K562 (cell line): ENCODE data around the gene NR0B2. TPM values are rescaled to one million over a fixed set of nuclear protein-coding genes. Genes with fewer than 3 reads are reported as not detected.
A peak's percentile ranks its signal among the peaks of the same experiment; 100 is the strongest.

Experiments
- ATAC-seq: fragments of 200-7000 bp; cut with Tn5 transposase; 3 replicates; pipeline ENCODE4 v1.9.1; 2020; ENCODE audit warnings: moderate library complexity
- BruUV-seq: library from RNA; stranded (reverse); fragments of 400-500 nt; replicated peaks from 2 replicates; lab custom pipeline; 2021; lab: Mats Ljungman, UMichigan
- CTCF ChIA-PET: fragments of 300-600 bp; formaldehyde crosslinking; extraction: SDS; loops from one replicate; lab custom pipeline; 2021; ENCODE audit warnings: low intra/inter-chr PET ratio; lab: Yijun Ruan, JAX
- POLR2A ChIA-PET: fragments of 300-600, 350-650 bp; sonication (Branson Sonifier 250); formaldehyde crosslinking; extraction: SDS; loops from one replicate; lab custom pipeline; 2021; ENCODE audit warnings: antibody characterized with exemption, inconsistent platforms; lab: Yijun Ruan, JAX
- DNase-seq, 4 experiments: peaks; one replicate each; pipeline versions ENCODE4 v3.0.0 to v3.0.0-alpha.2; 2011 to 2018; ENCODE audit warnings: low spot score in 3 of 4, mixed read lengths in 3 of 4; ENCODE audit errors: extremely low read depth in 1 of 4
- FAIRE-seq: peaks from 2 replicates; lab custom pipeline; 2011; peaks lifted over from hg19 to GRCh38; lab: Jason Lieb, UNC
- H2AFZ ChIP-seq: 2 replicates; pipeline ENCODE4 v1.6.0; 2011; ENCODE audit warnings: low read depth, low read length, control low read depth, inconsistent platforms
- H3K27ac ChIP-seq: fragments of 200-600 bp; 3 replicates; pipeline ENCODE4 v1.8.0; 2011; ENCODE audit warnings: low read depth, mild to moderate bottlenecking, control low read depth, inconsistent platforms, low read length, moderate library complexity, mixed read lengths; ENCODE audit errors: extremely low read depth
- H3K27me3 ChIP-seq, 2 experiments: fragments of 300-600 bp in 1 of 2; 2 replicates in 1 of 2; 3 replicates in 1 of 2; pipeline versions ENCODE4 v1.6.0 to v1.8.0; 2011; ENCODE audit warnings: inconsistent platforms in 2 of 2, low read length in 2 of 2, mild to moderate bottlenecking in 1 of 2, mixed read lengths in 1 of 2, moderate library complexity in 1 of 2; ENCODE audit not compliant: control insufficient read depth in 2 of 2, insufficient read depth in 2 of 2
- H3K36me3 ChIP-seq: fragments of 300-600 bp; 3 replicates; pipeline ENCODE4 v1.8.0; 2011; ENCODE audit warnings: mild to moderate bottlenecking, low read length, inconsistent platforms; ENCODE audit not compliant: control insufficient read depth, insufficient read depth
- H3K4me1 ChIP-seq, 2 experiments: fragments of 200-600 bp in 1 of 2; replicated peaks in 1 of 2; 2 replicates in 1 of 2; 3 replicates in 1 of 2; pipeline versions ENCODE4 v1.5.1 to v1.8.0; 2011; ENCODE audit warnings: inconsistent platforms in 2 of 2, low read length in 2 of 2, mild to moderate bottlenecking in 1 of 2, mixed read lengths in 1 of 2, moderate library complexity in 1 of 2; ENCODE audit not compliant: control insufficient read depth in 2 of 2, insufficient read depth in 2 of 2
- H3K4me2 ChIP-seq: 2 replicates; pipeline ENCODE4 v1.6.1; 2011; ENCODE audit warnings: low read length, control low read depth, inconsistent platforms, mixed read lengths; ENCODE audit not compliant: insufficient read depth
- H3K4me3 ChIP-seq: fragments of 200-600 bp; sonication (generic), shearing (Covaris generic); 2 replicates; pipeline ENCODE4 v1.5.1; 2016; ENCODE audit warnings: control low read depth, inconsistent platforms
- H3K79me2 ChIP-seq: fragments of 200-600 bp; 3 replicates; pipeline ENCODE4 v1.8.0; 2011; ENCODE audit warnings: low read length, inconsistent platforms; ENCODE audit not compliant: control insufficient read depth, insufficient read depth
- H3K9ac ChIP-seq, 2 experiments: 2 replicates each; pipeline versions ENCODE4 v1.6.0 to v1.6.1; 2011; ENCODE audit warnings: low read depth in 2 of 2, low read length in 2 of 2, control low read depth in 1 of 2, inconsistent platforms in 1 of 2, mild to moderate bottlenecking in 1 of 2, mixed read lengths in 1 of 2; ENCODE audit not compliant: insufficient read depth in 1 of 2
- H3K9me1 ChIP-seq: one replicate; pipeline ENCODE4 v1.6.0; 2011; ENCODE audit warnings: inconsistent platforms, mild to moderate bottlenecking, low read length, moderate library complexity; ENCODE audit not compliant: control insufficient read depth, insufficient read depth
- H3K9me3 ChIP-seq: replicated peaks from 2 replicates; pipeline ENCODE4 v1.5.1; 2011; ENCODE audit warnings: low read depth, low read length, inconsistent platforms; ENCODE audit not compliant: control insufficient read depth, insufficient read depth
- H4K20me1 ChIP-seq: replicated peaks from 2 replicates; pipeline ENCODE4 v1.6.1; 2011; ENCODE audit warnings: low read length, inconsistent platforms, mixed read lengths; ENCODE audit not compliant: control insufficient read depth, insufficient read depth
- ARNT ChIP-seq, 2 experiments: fragments of 450-650 bp; IDR thresholded peaks; 2 replicates each; pipeline ENCODE4 v1.6.1; 2016; ENCODE audit warnings: mild to moderate bottlenecking in 1 of 2
- BRD4 ChIP-seq: fragments of 200-600 bp; sonication (generic); IDR thresholded peaks from 2 replicates; pipeline ENCODE4 v1.6.1; 2017; ENCODE audit warnings: inconsistent platforms
- ELF2 ChIP-seq: fragments of 250-450 bp; sonication (Bioruptor Pico); IDR thresholded peaks from 2 replicates; pipeline ENCODE4 v1.5.0; 2021; ENCODE audit warnings: mild to moderate bottlenecking
- EZH2 ChIP-seq: IDR thresholded peaks from 2 replicates; pipeline ENCODE4 v1.6.1; 2012; ENCODE audit warnings: low read depth, mild to moderate bottlenecking, inconsistent platforms, low read length, borderline replicate concordance
- GABPA ChIP-seq: fragments of 200-800 bp; sonication (Bioruptor generic); conservative IDR thresholded peaks from 2 replicates; pipeline ENCODE4 v1.6.1; 2016; ENCODE audit warnings: low read depth, missing genetic modification characterization, missing compliant biosample characterization
- HDAC8 ChIP-seq: fragments of 450-650 bp; IDR thresholded peaks from 2 replicates; pipeline ENCODE4 v1.6.1; 2016; ENCODE audit warnings: mild to moderate bottlenecking, missing genetic modification characterization, moderate library complexity, missing compliant biosample characterization
- HNRNPUL1 ChIP-seq: fragments of 200-400 bp; formaldehyde crosslinking; IDR thresholded peaks from 2 replicates; pipeline ENCODE4 v1.6.1; 2017; ENCODE audit warnings: low read length
- IFI16 ChIP-seq: fragments of 250-450 bp; sonication (Bioruptor Pico); IDR thresholded peaks from 2 replicates; pipeline ENCODE4 v2.1.2; 2022; ENCODE audit warnings: mild to moderate bottlenecking, inconsistent platforms
- KLF6 ChIP-seq: fragments of 250-450 bp; sonication (Bioruptor Pico); IDR thresholded peaks from 2 replicates; pipeline ENCODE4 v1.4.0; 2020; ENCODE audit warnings: mild to moderate bottlenecking, moderate library complexity, borderline replicate concordance
- MECOM ChIP-seq: fragments of 250-450 bp; sonication (Bioruptor Pico); IDR thresholded peaks from 2 replicates; pipeline ENCODE4 v1.8.0; 2022; ENCODE audit warnings: inconsistent platforms
- MXI1 ChIP-seq: IDR thresholded peaks from 2 replicates; pipeline ENCODE4 v1.6.1; 2011; ENCODE audit warnings: low read depth, mild to moderate bottlenecking, improper control_type of control experiment, low read length
- NR4A1 ChIP-seq, 2 experiments: fragments of 250-450 bp in 1 of 2; fragments of 450-650 bp in 1 of 2; sonication (Bioruptor Pico) in 1 of 2; IDR thresholded peaks; 2 replicates each; pipeline versions ENCODE4 v1.4.0 to v1.6.1; 2016 to 2020; ENCODE audit warnings: mild to moderate bottlenecking in 2 of 2, missing compliant biosample characterization in 1 of 2, missing genetic modification characterization in 1 of 2, moderate library complexity in 1 of 2
- POLR2A ChIP-seq: fragments of 450-650 bp; conservative IDR thresholded peaks from 2 replicates; pipeline ENCODE4 v1.6.1; 2016
- SMAD3 ChIP-seq: fragments of 450-650 bp; formaldehyde crosslinking; conservative IDR thresholded peaks from 2 replicates; pipeline ENCODE4 v1.4.0; 2020; ENCODE audit warnings: mild to moderate bottlenecking
- TAF9B ChIP-seq: fragments of 450-650 bp; IDR thresholded peaks from 2 replicates; pipeline ENCODE4 v1.6.1; 2018; ENCODE audit warnings: mild to moderate bottlenecking; ENCODE audit not compliant: partially characterized antibody
- TEAD1 ChIP-seq, 2 experiments: fragments of 450-650 bp in 1 of 2; sonication (generic) in 1 of 2; formaldehyde crosslinking; IDR thresholded peaks; 2 replicates each; pipeline versions ENCODE4 v1.4.0 to v1.8.0; 2020 to 2022; ENCODE audit warnings: mild to moderate bottlenecking in 2 of 2, missing genetic modification reagents in 1 of 2
- ZEB2 ChIP-seq: fragments of 450-650 bp; IDR thresholded peaks from 2 replicates; pipeline ENCODE4 v1.6.1; 2016
- ZNF584 ChIP-seq: fragments of 200-800 bp; sonication (Bioruptor generic); IDR thresholded peaks from 2 replicates; pipeline ENCODE4 v1.6.1; 2016; ENCODE audit warnings: low read depth, mild to moderate bottlenecking, missing genetic modification characterization, missing compliant biosample characterization
- ZNF695 ChIP-seq: fragments of 450-650 bp; formaldehyde crosslinking; IDR thresholded peaks from 2 replicates; pipeline ENCODE4 v1.4.0; 2020; ENCODE audit warnings: mild to moderate bottlenecking, moderate library complexity
- WGBS: fragments of 100-300 bp; shearing (Covaris generic); methylation state at CpG from one replicate; pipeline ENCODE4 v1.1.6; 2016; ENCODE audit warnings: low coverage, mixed read lengths; ENCODE audit not compliant: insufficient coverage; ENCODE audit errors: missing lambda C conversion rate; 5-methylcytosine and 5-hydroxymethylcytosine counted together
- in situ Hi-C: fragments of 300-500 bp; cut with MboI; formaldehyde crosslinking; loops from 4 replicates; pipeline ENCODE4 v1.15.0; 2018; ENCODE audit warnings: inconsistent platforms, mixed read lengths
- intact Hi-C: fragments of 100-400 bp; cut with micrococcal nuclease; formaldehyde crosslinking; loops from 2 replicates; pipeline ENCODE4 v1.14.2; 2022
- polyA plus RNA-seq, 8 experiments: library from polyadenylated mRNA; depleted of rRNA in 4 of 8; stranded (reverse) in 5 of 8; unstranded in 3 of 8; fragments of >200 nt; fragmentation: Nextera tagmentation in 2 of 8; fragmentation: Illumina TruSeq in 1 of 8; extraction: Ambion mirVana in 2 of 8; extraction: Trizol in 1 of 8; gene quantifications; 2 replicates each; pipeline versions ENCODE4 v1.2.1 to v1.2.3, GENCODE V29; 2011 to 2014; ENCODE audit warnings: inconsistent platforms in 1 of 8, missing spikeins in 1 of 8
- total RNA-seq, 7 experiments: library from RNA; depleted of rRNA in 6 of 7; stranded (reverse); fragments of >200 nt in 6 of 7; fragmentation: Illumina TruSeq in 2 of 7; extraction: Trizol in 2 of 7; gene quantifications; 2 replicates each; pipeline versions ENCODE4 v1.2.1 to v1.2.3, GENCODE V29; 2011 to 2021; ENCODE audit warnings: low replicate concordance in 1 of 7
- TF ChIP-seq, protein P1 (sequence below): sonication (generic); formaldehyde crosslinking; IDR thresholded peaks from 2 replicates; pipeline ENCODE4 v1.8.1; 2023; ENCODE audit warnings: mild to moderate bottlenecking, missing genetic modification reagents
- TF ChIP-seq, protein P2 (sequence below): fragments of 450-650 bp; formaldehyde crosslinking; conservative IDR thresholded peaks from 2 replicates; pipeline ENCODE4 v1.4.0; 2022; ENCODE audit warnings: mild to moderate bottlenecking, missing genetic modification characterization

The NR0B2 gene
- total and polyA plus RNA-seq, 9 of the 15 experiments (the other 6 are each of a cell fraction or from before 2014, with no cell fraction given), result not detected

DNA sequence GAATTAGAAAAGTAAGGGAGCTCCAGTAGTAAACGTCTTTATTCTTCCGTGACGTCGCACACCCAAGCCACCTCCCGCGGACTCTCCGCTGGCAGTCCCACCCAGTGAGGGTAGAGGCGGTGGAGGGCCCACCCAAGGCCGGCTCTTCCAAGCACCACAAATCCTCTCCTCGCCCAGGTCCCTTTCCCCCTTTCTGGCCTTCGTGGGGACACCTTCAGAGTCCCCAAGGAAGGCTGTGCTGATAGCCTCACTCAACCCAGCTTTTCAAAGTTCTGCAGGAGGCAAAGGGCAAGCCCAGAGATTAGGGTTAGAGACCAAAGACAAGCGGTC is 23.3 kb downstream of the NR0B2 start:
- peak overlapping the region; percentile 88 to 98 for H3K9ac ChIP-seq
- H3K9me3 ChIP-seq, result no peaks in the 10 kb centered on the region
- DNase-seq (no peak), ATAC-seq (peak; percentile 71), FAIRE-seq (no peak)
- H3K4me2 ChIP-seq, result peak overlapping the region; percentile 99
- ChIA-PET POLR2A (interaction anchor here (0.6 to 12.0 kb wide), 19 partner anchors 9 to 512 kb away, joined by 3 to 110 read pairs (median 4); partner anchors contain the start of genes GPATCH3, NR0B2 and PIGV), CTCF (interaction anchor here (0.6 kb wide), 1 partner anchor 77 kb away, joined by 3 read pairs; no protein-coding TSS in a partner anchor)
- H3K36me3 ChIP-seq, result peaks cover 62% of the 10 kb centered on the region
- no peaks in the 10 kb centered on the region for H3K27me3 ChIP-seq
- H3K27ac ChIP-seq, result peak overlapping the region; percentile 91
- in situ Hi-C loops, result no loop called here
- H3K4me1 ChIP-seq, result peaks cover 13 to 27% of the 10 kb centered on the region in 2 experiments
- peaks cover 24% of the 10 kb centered on the region for H3K79me2 ChIP-seq
- H4K20me1 ChIP-seq, result peaks cover 7% of the 10 kb centered on the region; the same call in 1 of the 2 replicates
- 6% methylated on average over 12 of the region's 12 CpGs for WGBS
- intact Hi-C loops, result loop anchor here (1.0 kb wide), 1 partner anchor 10 kb away; the partner anchor contains the start of gene GPATCH3
- BruUV-seq, result TSS peak; percentile 98
- H2AFZ ChIP-seq, result peak overlapping the region; percentile 95
- no peaks in the 10 kb centered on the region for H3K9me1 ChIP-seq
- peak overlapping the region; percentile 94 for H3K4me3 ChIP-seq
- 0 out of 2 replicates have a peak, but pooled peaks have one; percentile 35 for TF ChIP-seq IFI16 (CRISPR knock-in tag)
- peak; percentile 58; the same call in 1 of the 2 replicates for TF ChIP-seq KLF6 (CRISPR knock-in tag)
- 0 out of 2 replicates have a peak, but pooled peaks have one; percentile 60 for TF ChIP-seq ZNF695 (CRISPR knock-in tag)
- no peak for TF ChIP-seq ELF2 (CRISPR knock-in tag)
- TF ChIP-seq, protein P1, sequence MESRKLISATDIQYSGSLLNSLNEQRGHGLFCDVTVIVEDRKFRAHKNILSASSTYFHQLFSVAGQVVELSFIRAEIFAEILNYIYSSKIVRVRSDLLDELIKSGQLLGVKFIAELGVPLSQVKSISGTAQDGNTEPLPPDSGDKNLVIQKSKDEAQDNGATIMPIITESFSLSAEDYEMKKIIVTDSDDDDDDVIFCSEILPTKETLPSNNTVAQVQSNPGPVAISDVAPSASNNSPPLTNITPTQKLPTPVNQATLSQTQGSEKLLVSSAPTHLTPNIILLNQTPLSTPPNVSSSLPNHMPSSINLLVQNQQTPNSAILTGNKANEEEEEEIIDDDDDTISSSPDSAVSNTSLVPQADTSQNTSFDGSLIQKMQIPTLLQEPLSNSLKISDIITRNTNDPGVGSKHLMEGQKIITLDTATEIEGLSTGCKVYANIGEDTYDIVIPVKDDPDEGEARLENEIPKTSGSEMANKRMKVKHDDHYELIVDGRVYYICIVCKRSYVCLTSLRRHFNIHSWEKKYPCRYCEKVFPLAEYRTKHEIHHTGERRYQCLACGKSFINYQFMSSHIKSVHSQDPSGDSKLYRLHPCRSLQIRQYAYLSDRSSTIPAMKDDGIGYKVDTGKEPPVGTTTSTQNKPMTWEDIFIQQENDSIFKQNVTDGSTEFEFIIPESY, result no peak
- TF ChIP-seq, protein P2, sequence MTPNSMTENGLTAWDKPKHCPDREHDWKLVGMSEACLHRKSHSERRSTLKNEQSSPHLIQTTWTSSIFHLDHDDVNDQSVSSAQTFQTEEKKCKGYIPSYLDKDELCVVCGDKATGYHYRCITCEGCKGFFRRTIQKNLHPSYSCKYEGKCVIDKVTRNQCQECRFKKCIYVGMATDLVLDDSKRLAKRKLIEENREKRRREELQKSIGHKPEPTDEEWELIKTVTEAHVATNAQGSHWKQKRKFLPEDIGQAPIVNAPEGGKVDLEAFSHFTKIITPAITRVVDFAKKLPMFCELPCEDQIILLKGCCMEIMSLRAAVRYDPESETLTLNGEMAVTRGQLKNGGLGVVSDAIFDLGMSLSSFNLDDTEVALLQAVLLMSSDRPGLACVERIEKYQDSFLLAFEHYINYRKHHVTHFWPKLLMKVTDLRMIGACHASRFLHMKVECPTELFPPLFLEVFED (CRISPR knock-in tag), result peak; percentile 66; the same call in 1 of the 2 replicates
- TF ChIP-seq HDAC8 (tag), result no peak
- peak; percentile 81 for TF ChIP-seq GABPA
- TF ChIP-seq MECOM (CRISPR knock-in tag), result no peak
- no peak for TF ChIP-seq TEAD1 (CRISPR knock-in tag; IDR thresholded peaks at IDR 0.05)
- no peak for TF ChIP-seq ARNT (IDR thresholded peaks at IDR 0.05)
- TF ChIP-seq TAF9B, result peak; percentile 22
- TF ChIP-seq ZEB2, result no peak
- TF ChIP-seq BRD4, result 0 out of 2 replicates have a peak, but pooled peaks have one; percentile 8
- no peak for TF ChIP-seq HNRNPUL1
- no peak for TF ChIP-seq ZNF584
- no peak for TF ChIP-seq EZH2
- TF ChIP-seq POLR2A, result no peak
- TF ChIP-seq SMAD3 (CRISPR knock-in tag), result 0 out of 2 replicates have a peak, but pooled peaks have one; percentile 8
- TF ChIP-seq MXI1, result peak; percentile 6; the same call in 1 of the 2 replicates
- peak; percentile 86; the same call in 1 of the 2 replicates for TF ChIP-seq NR4A1 (CRISPR knock-in tag; IDR thresholded peaks at IDR 0.05)
- TF ChIP-seq NR4A1 (tag; IDR thresholded peaks at IDR 0.05), result no peak
